ENCODE results near the gene ATP4A. TPM values are rescaled to one million over a fixed set of nuclear protein-coding genes. Genes with fewer than 3 reads are reported as not detected.

Gene ATP4A
- total RNA-seq, 1 experiment from 2014 or later = 0.37 TPM

DNA sequence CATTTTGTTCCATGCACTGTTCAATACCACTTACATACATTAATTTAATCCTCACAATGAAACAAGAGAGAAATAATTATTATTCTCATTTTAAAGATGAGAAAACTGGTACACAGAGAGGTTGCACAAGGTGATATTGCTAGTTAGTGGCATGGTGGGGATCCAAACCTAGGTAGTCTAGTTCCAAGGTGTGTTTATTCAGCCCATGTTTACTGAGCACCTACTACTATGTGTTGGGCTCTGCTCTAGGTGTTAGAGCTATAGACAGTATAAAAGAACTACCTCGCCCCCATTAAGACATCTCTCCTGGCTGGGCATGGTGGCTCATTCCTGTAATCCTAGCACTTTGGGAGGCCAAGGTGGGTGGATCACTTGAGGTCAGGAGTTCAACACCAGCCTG lies 19.3 kb upstream of the ATP4A start:
- no peaks in the 10 kb centered on the region for H3K9me2 ChIP-seq (replicated peaks; ENCODE audit: insufficient read depth, low read length)
- H3K27me3 ChIP-seq (ENCODE audit: low read length) = no peaks in the 10 kb centered on the region
- no peak for DNase-seq
- no peaks in the 10 kb centered on the region for H3K4me1 ChIP-seq (ENCODE audit: low read length)
- no peaks in the 10 kb centered on the region for H3K79me2 ChIP-seq (ENCODE audit: low read length)
- H3K4me3 ChIP-seq (ENCODE audit: low read length) = no peak overlapping the region
- H3K36me3 ChIP-seq (ENCODE audit: insufficient read depth, low read length) = no peaks in the 10 kb centered on the region
- H3K9ac ChIP-seq (ENCODE audit: low read length) = no peak overlapping the region
- H2AFZ ChIP-seq (ENCODE audit: low read length) = no peak overlapping the region
- no peak overlapping the region for H3K27ac ChIP-seq (ENCODE audit: low read length)
- no peaks in the 10 kb centered on the region for H4K20me1 ChIP-seq (ENCODE audit: insufficient read depth, low read depth, low read length)
- no peak overlapping the region for H3K4me2 ChIP-seq (ENCODE audit: low read depth, low read length, poor library complexity, severe bottlenecking)
- H3K9me3 ChIP-seq (ENCODE audit: low read length) = no peaks in the 10 kb centered on the region

- Histone ChIP-seq H3K9me3 (ENCODE audit: low read length) (peaks cover 15% of the 10 kb centered on the region), H3K4me2 (ENCODE audit: low read depth, low read length, poor library complexity, severe bottlenecking) (no peak overlapping the region), H3K4me3 (ENCODE audit: low read length) (no peak overlapping the region), H3K9ac (ENCODE audit: low read length) (no peak overlapping the region), H3K4me1 (ENCODE audit: low read length) (no peaks in the 10 kb centered on the region), H3K9me2 (replicated peaks; ENCODE audit: insufficient read depth, low read length) (no peaks in the 10 kb centered on the region), H4K20me1 (ENCODE audit: insufficient read depth, low read depth, low read length) (no peaks in the 10 kb centered on the region), H3K79me2 (ENCODE audit: low read length) (no peaks in the 10 kb centered on the region), H3K36me3 (ENCODE audit: insufficient read depth, low read length) (no peaks in the 10 kb centered on the region; the same call in 1 of the 2 replicates), H2AFZ (ENCODE audit: low read length) (no peak overlapping the region), H3K27me3 (ENCODE audit: low read length) (no peaks in the 10 kb centered on the region), H3K27ac (ENCODE audit: low read length) (no peak overlapping the region)
- no peak for DNase-seq
Observed at GRCh38 chr19:35578707-35579106, 15.2 kb upstream of the ATP4A start.

DNA sequence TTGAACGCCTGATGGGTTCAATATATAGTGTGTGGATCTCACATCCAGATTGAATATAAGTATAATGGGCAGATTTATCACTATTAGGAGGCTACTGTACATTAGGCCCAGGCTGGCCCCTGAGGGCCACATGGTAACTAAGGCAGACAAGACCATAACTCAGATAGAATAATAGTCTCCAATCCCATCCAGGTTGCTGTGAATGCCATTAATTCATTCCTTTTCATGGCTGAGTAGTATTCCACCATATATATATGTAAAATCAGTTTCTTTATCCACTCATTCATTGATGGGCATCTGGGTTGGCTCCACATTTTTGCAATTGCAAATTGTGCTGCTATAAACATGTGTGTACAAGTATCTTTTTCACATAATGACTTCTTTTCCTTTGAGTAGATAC lies 14.5 kb upstream of the ATP4A start:
- Histone ChIP-seq H3K36me3 (ENCODE audit: insufficient read depth, low read length) (no peaks in the 10 kb centered on the region; the same call in 1 of the 2 replicates), H3K27ac (ENCODE audit: low read length) (no peak overlapping the region), H3K4me1 (ENCODE audit: low read length) (no peaks in the 10 kb centered on the region), H2AFZ (ENCODE audit: low read length) (no peak overlapping the region), H3K9ac (ENCODE audit: low read length) (no peak overlapping the region), H3K9me2 (replicated peaks; ENCODE audit: insufficient read depth, low read length) (no peaks in the 10 kb centered on the region), H3K4me3 (ENCODE audit: low read length) (no peak overlapping the region), H3K9me3 (ENCODE audit: low read length) (peaks cover 15% of the 10 kb centered on the region), H3K4me2 (ENCODE audit: low read depth, low read length, poor library complexity, severe bottlenecking) (no peak overlapping the region), H3K27me3 (ENCODE audit: low read length) (no peaks in the 10 kb centered on the region), H4K20me1 (ENCODE audit: insufficient read depth, low read depth, low read length) (no peaks in the 10 kb centered on the region), H3K79me2 (ENCODE audit: low read length) (no peaks in the 10 kb centered on the region)
- no peak for DNase-seq

GRCh38 chr19:35571406-35571965 lies 8.0 kb upstream of the ATP4A start:
- Histone ChIP-seq H3K4me3 (ENCODE audit: low read length) (no peak overlapping the region), H3K27me3 (ENCODE audit: low read length) (no peaks in the 10 kb centered on the region), H3K9me3 (ENCODE audit: low read length) (peaks cover 10% of the 10 kb centered on the region), H3K27ac (ENCODE audit: low read length) (no peak overlapping the region), H4K20me1 (ENCODE audit: insufficient read depth, low read depth, low read length) (no peaks in the 10 kb centered on the region), H3K9me2 (replicated peaks; ENCODE audit: insufficient read depth, low read length) (no peaks in the 10 kb centered on the region), H3K9ac (ENCODE audit: low read length) (no peak overlapping the region), H3K79me2 (ENCODE audit: low read length) (no peaks in the 10 kb centered on the region), H3K4me2 (ENCODE audit: low read depth, low read length, poor library complexity, severe bottlenecking) (no peak overlapping the region), H3K36me3 (ENCODE audit: insufficient read depth, low read length) (no peaks in the 10 kb centered on the region; the same call in 1 of the 2 replicates), H2AFZ (ENCODE audit: low read length) (no peak overlapping the region), H3K4me1 (ENCODE audit: low read length) (no peaks in the 10 kb centered on the region)
- DNase-seq = no peak

GRCh38 chr19:35569281-35569781 lies 5.9 kb upstream of the ATP4A start:
- no peak overlapping the region for H3K9ac ChIP-seq (ENCODE audit: low read length)

GRCh38 chr19:35566738-35567137 lies 3.3 kb upstream of the ATP4A start:
- Histone ChIP-seq H3K27ac (ENCODE audit: low read length) (no peak overlapping the region), H3K4me2 (ENCODE audit: low read depth, low read length, poor library complexity, severe bottlenecking) (no peak overlapping the region), H3K4me3 (ENCODE audit: low read length) (no peak overlapping the region), H3K9me2 (replicated peaks; ENCODE audit: insufficient read depth, low read length) (no peaks in the 10 kb centered on the region), H2AFZ (ENCODE audit: low read length) (no peak overlapping the region), H3K79me2 (ENCODE audit: low read length) (no peaks in the 10 kb centered on the region), H3K4me1 (ENCODE audit: low read length) (no peaks in the 10 kb centered on the region), H3K36me3 (ENCODE audit: insufficient read depth, low read length) (no peaks in the 10 kb centered on the region), H3K27me3 (ENCODE audit: low read length) (no peaks in the 10 kb centered on the region), H3K9ac (ENCODE audit: low read length) (no peak overlapping the region), H4K20me1 (ENCODE audit: insufficient read depth, low read depth, low read length) (no peaks in the 10 kb centered on the region), H3K9me3 (ENCODE audit: low read length) (no peaks in the 10 kb centered on the region)
- no peak for DNase-seq

More at GRCh38 chr19:35569281-35569781, 5.9 kb upstream of the ATP4A start:
- Histone ChIP-seq H3K9me2 (replicated peaks; ENCODE audit: insufficient read depth, low read length) (no peaks in the 10 kb centered on the region), H4K20me1 (ENCODE audit: insufficient read depth, low read depth, low read length) (no peaks in the 10 kb centered on the region), H3K4me3 (ENCODE audit: low read length) (no peak overlapping the region), H3K27me3 (ENCODE audit: low read length) (no peaks in the 10 kb centered on the region), H3K79me2 (ENCODE audit: low read length) (no peaks in the 10 kb centered on the region), H3K4me2 (ENCODE audit: low read depth, low read length, poor library complexity, severe bottlenecking) (no peak overlapping the region), H3K27ac (ENCODE audit: low read length) (no peak overlapping the region), H3K36me3 (ENCODE audit: insufficient read depth, low read length) (no peaks in the 10 kb centered on the region), H3K9me3 (ENCODE audit: low read length) (no peaks in the 10 kb centered on the region), H2AFZ (ENCODE audit: low read length) (no peak overlapping the region), H3K4me1 (ENCODE audit: low read length) (no peaks in the 10 kb centered on the region)
- DNase-seq = no peak

DNA sequence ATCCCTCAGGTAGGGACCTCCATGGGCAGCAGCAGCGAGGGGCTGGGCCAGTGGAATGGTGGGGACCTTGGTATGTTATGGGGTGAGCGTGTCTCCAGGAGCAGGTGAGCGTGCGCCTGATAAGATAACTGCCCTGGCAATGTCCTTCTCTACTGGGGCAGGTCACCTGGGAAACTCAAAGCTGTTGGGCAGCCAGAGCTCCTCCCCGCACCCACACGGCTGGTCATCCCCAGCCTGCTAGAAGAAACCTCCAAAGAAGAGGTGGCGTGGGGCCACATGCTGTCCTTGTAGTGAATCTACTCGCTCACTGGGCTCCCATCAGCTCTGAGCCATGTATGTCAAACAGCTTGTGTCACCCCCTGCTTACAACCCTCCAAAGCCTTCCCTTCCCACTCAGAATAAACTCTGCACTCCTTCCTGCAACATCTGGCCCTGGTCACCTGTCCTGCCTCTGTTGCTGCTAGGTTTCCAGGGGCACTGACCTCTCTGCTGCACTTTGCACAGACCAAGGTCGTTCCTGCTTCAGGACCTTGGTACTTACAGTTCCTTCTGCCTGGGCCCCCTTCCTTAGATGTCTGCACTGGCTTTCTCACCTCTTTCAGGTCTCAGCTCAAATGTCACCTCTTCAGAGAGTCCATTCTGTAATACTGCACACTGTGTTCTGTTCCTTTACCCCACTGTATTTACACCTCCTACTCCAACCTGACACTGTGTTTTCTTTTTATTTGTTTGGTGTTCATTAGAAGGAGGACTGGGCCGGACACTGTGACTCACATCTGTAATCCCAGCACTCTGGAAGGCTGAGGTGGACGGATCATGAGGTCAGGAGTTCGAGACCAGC lies 1.8 kb upstream of the ATP4A start:
- no peak overlapping the region for H3K4me2 ChIP-seq (ENCODE audit: low read depth, low read length, poor library complexity, severe bottlenecking)
- H3K9ac ChIP-seq (ENCODE audit: low read length) = no peak overlapping the region
- H3K36me3 ChIP-seq (ENCODE audit: insufficient read depth, low read length) = no peaks in the 10 kb centered on the region
- H3K79me2 ChIP-seq (ENCODE audit: low read length) = no peaks in the 10 kb centered on the region
- no peaks in the 10 kb centered on the region for H3K9me3 ChIP-seq (ENCODE audit: low read length)
- no peaks in the 10 kb centered on the region for H3K9me2 ChIP-seq (replicated peaks; ENCODE audit: insufficient read depth, low read length)
- H3K4me3 ChIP-seq (ENCODE audit: low read length) = no peak overlapping the region
- no peaks in the 10 kb centered on the region for H3K27me3 ChIP-seq (ENCODE audit: low read length)
- DNase-seq = no peak
- H3K4me1 ChIP-seq (ENCODE audit: low read length) = no peaks in the 10 kb centered on the region; the same call in 1 of the 2 replicates
- no peak overlapping the region for H2AFZ ChIP-seq (ENCODE audit: low read length)
- H3K27ac ChIP-seq (ENCODE audit: low read length) = no peak overlapping the region
- no peaks in the 10 kb centered on the region for H4K20me1 ChIP-seq (ENCODE audit: insufficient read depth, low read depth, low read length)

DNA sequence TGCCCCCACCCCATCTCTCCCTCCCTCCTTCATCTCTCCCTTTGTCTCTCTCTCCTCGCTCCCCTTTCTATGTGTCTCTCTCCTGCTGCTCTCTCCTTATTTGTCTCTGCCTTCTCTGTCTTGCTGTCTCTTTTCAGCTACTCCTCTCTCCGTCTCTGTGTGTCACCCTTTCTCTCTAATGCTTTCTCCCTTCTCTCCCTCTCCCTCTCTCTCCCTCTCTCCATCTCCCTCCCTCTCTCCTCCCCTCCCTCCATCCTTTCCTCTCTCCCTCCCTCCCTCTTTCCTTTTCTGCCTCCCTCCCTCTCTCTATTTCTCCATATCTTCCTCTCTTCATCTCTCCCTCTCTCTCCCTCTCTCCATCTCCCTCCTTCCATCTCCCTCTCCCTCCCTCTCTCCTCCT lies 682 bp downstream of the ATP4A start:
- Histone ChIP-seq H3K9ac (ENCODE audit: low read length) (no peak overlapping the region), H3K4me2 (ENCODE audit: low read depth, low read length, poor library complexity, severe bottlenecking) (no peak overlapping the region), H2AFZ (ENCODE audit: low read length) (no peak overlapping the region), H3K4me3 (ENCODE audit: low read length) (no peak overlapping the region), H3K79me2 (ENCODE audit: low read length) (no peaks in the 10 kb centered on the region), H3K9me3 (ENCODE audit: low read length) (no peaks in the 10 kb centered on the region), H3K9me2 (replicated peaks; ENCODE audit: insufficient read depth, low read length) (no peaks in the 10 kb centered on the region), H3K36me3 (ENCODE audit: insufficient read depth, low read length) (no peaks in the 10 kb centered on the region), H4K20me1 (ENCODE audit: insufficient read depth, low read depth, low read length) (no peaks in the 10 kb centered on the region), H3K27me3 (ENCODE audit: low read length) (no peaks in the 10 kb centered on the region), H3K4me1 (ENCODE audit: low read length) (peaks cover 11% of the 10 kb centered on the region), H3K27ac (ENCODE audit: low read length) (no peak overlapping the region)
- no peak for DNase-seq

Data from Karpas-422 (cell line).